Chondrocyte (in vitro differentiated cells): ENCODE results near the gene TSC22D4. TPM values are rescaled to one million over a fixed set of nuclear protein-coding genes. Genes with fewer than 3 reads are reported as not detected.

ENCODE experiments used
- DNase-seq: peaks from one replicate; pipeline ENCODE4 v3.0.0; 2021; ENCODE audit warnings: mixed read lengths, low spot score
- H3K27ac Mint-ChIP-seq: one replicate; pipeline ENCODE4 v1.8.0; 2021; ENCODE audit warnings: mild to moderate bottlenecking, moderate library complexity, mixed read lengths; ENCODE audit not compliant: unreplicated experiment
- H3K27me3 Mint-ChIP-seq: 2 replicates; pipeline ENCODE4 v1.8.0; 2021; ENCODE audit warnings: low read depth, mixed read lengths
- H3K36me3 Mint-ChIP-seq: 2 replicates; pipeline ENCODE4 v1.8.0; 2021; ENCODE audit warnings: low read depth, mixed read lengths
- H3K4me1 Mint-ChIP-seq: 2 replicates; pipeline ENCODE4 v1.8.0; 2021; ENCODE audit warnings: low read depth, mild to moderate bottlenecking, mixed read lengths
- H3K4me3 Mint-ChIP-seq: one replicate; pipeline ENCODE4 v1.8.0; 2021; ENCODE audit warnings: mild to moderate bottlenecking, moderate library complexity, mixed read lengths; ENCODE audit not compliant: unreplicated experiment
- H3K9me3 Mint-ChIP-seq: 2 replicates; pipeline ENCODE4 v1.8.0; 2021; ENCODE audit warnings: low read depth, mixed read lengths
- CTCF ChIP-seq: fragments of 200-600 bp; sonication (generic); IDR thresholded peaks from 2 replicates; pipeline ENCODE4 v1.5.0; 2021; ENCODE audit warnings: antibody characterized with exemption, mild to moderate bottlenecking, moderate library complexity
- total RNA-seq: library from RNA; stranded (reverse); gene quantifications from 3 replicates; pipeline ENCODE4 v1.2.1, GENCODE V29; 2021

TSC22D4 gene
- total RNA-seq, 1 donor from 2014 or later, result 33.0 TPM

GRCh38 chr7:100481466-100481865 is 2.5 kb upstream of the TSC22D4 start:
- no peak for DNase-seq
- Mint-ChIP-seq H3K4me3 (no peak overlapping the region), H3K27ac (no peak overlapping the region), H3K4me1 (peaks cover 20% of the 10 kb centered on the region), H3K27me3 (no peaks in the 10 kb centered on the region), H3K9me3 (no peaks in the 10 kb centered on the region), H3K36me3 (peaks cover 2% of the 10 kb centered on the region)
- no peak for TF ChIP-seq CTCF

GRCh38 chr7:100477871-100478267 is 1.1 kb downstream of the TSC22D4 start:
- Mint-ChIP-seq H3K9me3 (no peaks in the 10 kb centered on the region), H3K4me3 (peak overlapping the region; percentile 90), H3K27me3 (no peaks in the 10 kb centered on the region), H3K36me3 (peaks cover 4% of the 10 kb centered on the region), H3K4me1 (peaks cover 30% of the 10 kb centered on the region), H3K27ac (peak overlapping the region; percentile 57)
- DNase-seq, result no peak
- TF ChIP-seq CTCF, result no peak

- Mint-ChIP-seq H3K27me3 (no peaks in the 10 kb centered on the region), H3K27ac (peak overlapping the region; percentile 66), H3K4me1 (peaks cover 30% of the 10 kb centered on the region), H3K4me3 (peak overlapping the region; percentile 90), H3K36me3 (peaks cover 4% of the 10 kb centered on the region), H3K9me3 (no peaks in the 10 kb centered on the region)
- DNase-seq, result no peak
- peak; percentile 48 for TF ChIP-seq CTCF
Measured at GRCh38 chr7:100476903-100477870, 1.8 kb downstream of the TSC22D4 start.

GRCh38 chr7:100476101-100476780 is 2.8 kb downstream of the TSC22D4 start:
- Mint-ChIP-seq H3K4me3 (peak overlapping the region; percentile 90), H3K27me3 (no peaks in the 10 kb centered on the region), H3K9me3 (no peaks in the 10 kb centered on the region), H3K27ac (peak overlapping the region; percentile 65), H3K36me3 (peaks cover 4% of the 10 kb centered on the region), H3K4me1 (peaks cover 30% of the 10 kb centered on the region)
- no peak for DNase-seq
- TF ChIP-seq CTCF, result no peak

- peak overlapping the region; percentile 65 for H3K27ac Mint-ChIP-seq
- DNase-seq, result no peak
- peak overlapping the region; percentile 90 for H3K4me3 Mint-ChIP-seq
- H3K27me3 Mint-ChIP-seq, result no peaks in the 10 kb centered on the region
- no peaks in the 10 kb centered on the region for H3K9me3 Mint-ChIP-seq
- H3K36me3 Mint-ChIP-seq, result peaks cover 4% of the 10 kb centered on the region
- H3K4me1 Mint-ChIP-seq, result peaks cover 30% of the 10 kb centered on the region
- TF ChIP-seq CTCF, result no peak
Measured at GRCh38 chr7:100475549-100475948, 3.5 kb downstream of the TSC22D4 start.
